AG04450 (cell line): ENCODE measurements around the gene ZNF354B. TPM values are rescaled to one million over a fixed set of nuclear protein-coding genes. Genes with fewer than 3 reads are reported as not detected.
"Not testable (repeated sequence)": the region's sequence is repeated elsewhere in the genome, so short reads cannot be mapped to it uniquely, and the experiment has no call there.

Experiments used
- CTCF ChIA-PET: fragments of 300-600, 350-600 bp; formaldehyde crosslinking; extraction: SDS; loops from one replicate; lab custom pipeline; 2022; ENCODE audit warnings: antibody characterized with exemption, inconsistent platforms; lab: Charles Lee
- POLR2A ChIA-PET: fragments of 350-600 bp; formaldehyde crosslinking; extraction: SDS; loops from one replicate; lab custom pipeline; 2021; ENCODE audit warnings: antibody characterized with exemption, inconsistent platforms; lab: Yijun Ruan, JAX
- DNase-seq: peaks from one replicate; pipeline ENCODE4 v3.0.0-alpha.2; 2011; ENCODE audit warnings: low read depth, low spot score
- H3K27ac ChIP-seq: one replicate; pipeline ENCODE4 v1.5.1; 2012; ENCODE audit warnings: low read depth, low read length, control low read depth
- H3K27me3 ChIP-seq: one replicate; pipeline ENCODE4 v1.6.0; 2012; ENCODE audit warnings: low read length; ENCODE audit not compliant: control insufficient read depth, insufficient read depth
- H3K4me3 ChIP-seq: 2 replicates; pipeline ENCODE4 v1.5.1; 2011; ENCODE audit warnings: mild to moderate bottlenecking, low read depth, low read length, control low read depth
- H3K9me3 ChIP-seq: 2 replicates; pipeline ENCODE4 v1.5.1; 2012; ENCODE audit warnings: low read length; ENCODE audit not compliant: control insufficient read depth, insufficient read depth
- CTCF ChIP-seq: IDR thresholded peaks from 2 replicates; pipeline ENCODE4 v1.5.1; 2011; ENCODE audit warnings: low read depth, low read length, control low read depth, inconsistent platforms
- polyA plus RNA-seq: library from polyadenylated mRNA; depleted of rRNA; stranded (reverse); fragments of >200 nt; gene quantifications from 2 replicates; pipeline ENCODE4 v1.2.3, GENCODE V29; 2011

ZNF354B gene
- polyA plus RNA-seq, 1 experiment: 7.4 TPM

DNA sequence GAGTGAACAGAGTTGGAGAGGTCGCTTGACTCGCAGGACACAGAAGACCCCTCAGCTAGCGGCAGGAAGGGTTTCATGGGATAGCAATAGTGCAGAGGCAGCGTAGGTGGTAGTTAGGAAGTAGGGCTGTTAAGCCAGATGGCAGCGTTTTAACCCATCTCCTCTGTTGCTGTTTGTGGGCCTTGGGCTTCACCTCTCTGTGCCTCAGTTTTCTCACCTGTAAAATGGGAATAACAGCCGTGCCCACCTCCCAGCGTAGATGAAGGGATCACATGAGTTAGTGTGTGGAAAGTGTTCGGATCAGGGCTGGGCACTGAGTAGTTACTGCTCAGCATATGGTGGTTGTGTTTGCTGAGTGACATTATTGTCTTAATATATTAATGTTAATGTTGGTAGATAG lies 1.9 kb downstream of the ZNF354B start:
- ChIA-PET CTCF (no interaction called here), POLR2A (no interaction called here)
- no peaks in the 10 kb centered on the region for H3K9me3 ChIP-seq
- no peak overlapping the region for H3K4me3 ChIP-seq
- TF ChIP-seq CTCF: no peak
- H3K27ac ChIP-seq: no peak overlapping the region
- DNase-seq: no peak
- H3K27me3 ChIP-seq: no peaks in the 10 kb centered on the region

- no peak for TF ChIP-seq CTCF
- POLR2A ChIA-PET: no interaction called here
- H3K27me3 ChIP-seq: no peaks in the 10 kb centered on the region
- H3K27ac ChIP-seq: no peak overlapping the region
- DNase-seq: no peak
- CTCF ChIA-PET: no interaction called here
- H3K9me3 ChIP-seq: peaks cover 14% of the 10 kb centered on the region
- H3K4me3 ChIP-seq: no peak overlapping the region
Measured at GRCh38 chr5:178866946-178867345, 7.2 kb downstream of the ZNF354B start.

GRCh38 chr5:178869577-178869976 lies 9.8 kb downstream of the ZNF354B start:
- no peak for DNase-seq
- TF ChIP-seq CTCF: no peak
- H3K9me3 ChIP-seq: peaks cover 24% of the 10 kb centered on the region
- H3K27me3 ChIP-seq: no peaks in the 10 kb centered on the region
- H3K27ac ChIP-seq: no peak overlapping the region
- ChIA-PET POLR2A (no interaction called here), CTCF (interaction anchor here (0.7 kb wide), 1 partner anchor 15 kb away, joined by 3 read pairs; no protein-coding TSS in a partner anchor)
- no peak overlapping the region for H3K4me3 ChIP-seq

DNA sequence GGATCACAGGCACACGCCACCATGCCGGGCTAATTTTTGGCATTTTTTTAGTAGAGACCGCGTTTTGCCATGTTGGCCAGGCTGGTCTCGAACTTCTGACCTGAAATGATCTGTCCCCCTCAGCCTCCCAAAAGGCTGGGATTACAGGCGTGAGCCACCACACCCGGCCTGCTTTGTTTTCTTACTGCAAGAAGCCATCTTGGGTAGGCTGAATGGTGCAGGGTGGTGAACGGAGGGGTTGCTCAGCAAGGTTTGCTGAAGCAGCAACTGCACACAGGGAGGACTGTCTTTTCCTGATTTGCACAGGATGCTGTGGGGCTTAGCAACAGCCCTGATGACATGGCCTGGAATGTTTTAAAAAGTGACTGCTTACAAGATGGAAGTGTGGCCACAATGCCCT lies 10.7 kb downstream of the ZNF354B start:
- no peaks in the 10 kb centered on the region for H3K27me3 ChIP-seq
- CTCF ChIA-PET: no interaction called here
- peaks cover 29% of the 10 kb centered on the region for H3K9me3 ChIP-seq
- no peak for DNase-seq
- TF ChIP-seq CTCF: no peak
- no peak overlapping the region for H3K4me3 ChIP-seq
- POLR2A ChIA-PET: no interaction called here
- H3K27ac ChIP-seq: no peak overlapping the region

- TF ChIP-seq CTCF: no peak
- Histone ChIP-seq H3K27me3 (no peaks in the 10 kb centered on the region), H3K9me3 (peaks cover 43% of the 10 kb centered on the region), H3K4me3 (no peak overlapping the region), H3K27ac (no peak overlapping the region)
- ChIA-PET POLR2A (no interaction called here), CTCF (no interaction called here)
- no peak for DNase-seq
Measured at GRCh38 chr5:178872302-178872701, 12.5 kb downstream of the ZNF354B start.

- H3K27ac ChIP-seq, H3K27me3 ChIP-seq, CTCF ChIA-PET, POLR2A ChIA-PET, H3K4me3 ChIP-seq, DNase-seq: not testable (repeated sequence)
- peaks cover 38% of the 10 kb centered on the region for H3K9me3 ChIP-seq
Measured at GRCh38 chr5:178883115-178883694, 23.5 kb downstream of the ZNF354B start.
